HEK293 (cell line): Measurements from ENCODE around the gene DHX16.

Source experiments
- CTCF ChIA-PET: fragments of 350-600 bp; formaldehyde crosslinking; extraction: SDS; loops from one replicate; lab custom pipeline; 2021; ENCODE audit warnings: antibody characterized with exemption; lab: Yijun Ruan, JAX
- POLR2A ChIA-PET: fragments of 300-600 bp; formaldehyde crosslinking; extraction: SDS; loops from one replicate; lab custom pipeline; 2020; ENCODE audit warnings: antibody characterized with exemption, inconsistent platforms; lab: Yijun Ruan, JAX
- H3K27ac ChIP-seq: fragments of 200-500 bp; sonication (Bioruptor generic); 2 replicates; pipeline ENCODE4 v1.5.1; 2014; ENCODE audit warnings: low read depth, low read length, control low read depth, inconsistent platforms; ENCODE audit errors: extremely low read depth
- H3K36me3 ChIP-seq, 2 experiments: fragments of 200-500 bp in 1 of 2; sonication (Bioruptor generic) in 1 of 2; 1 replicate in 1 of 2; 2 replicates in 1 of 2; pipeline ENCODE4 v1.5.1; 2014 to 2017; ENCODE audit warnings: inconsistent platforms in 2 of 2, low read length in 2 of 2; ENCODE audit not compliant: control insufficient read depth in 2 of 2, insufficient read depth in 1 of 2
- H3K4me1 ChIP-seq: fragments of 200-500 bp; sonication (Bioruptor generic); 2 replicates; pipeline ENCODE4 v1.5.1; 2014; ENCODE audit warnings: mild to moderate bottlenecking, low read length, inconsistent platforms; ENCODE audit not compliant: control insufficient read depth, insufficient read depth
- H3K4me3 ChIP-seq: 2 replicates; pipeline ENCODE4 v1.5.1; 2011; ENCODE audit warnings: low read depth, mild to moderate bottlenecking, control low read depth, low read length, moderate library complexity
- H3K9me3 ChIP-seq: fragments of 200-500 bp; sonication (Bioruptor generic); 2 replicates; pipeline ENCODE4 v1.5.1; 2014; ENCODE audit warnings: low read depth, low read length, inconsistent platforms; ENCODE audit not compliant: control insufficient read depth, insufficient read depth
- AEBP2 ChIP-seq: fragments of 450-650 bp; formaldehyde crosslinking; IDR thresholded peaks from 2 replicates; pipeline ENCODE4 v1.5.1; 2016; ENCODE audit warnings: missing biosample characterization, missing genetic modification characterization, borderline replicate concordance
- BCL11A ChIP-seq: fragments of 450-650 bp; formaldehyde crosslinking; IDR thresholded peaks from 2 replicates; pipeline ENCODE4 v1.5.1; 2016; ENCODE audit warnings: low read depth, missing biosample characterization, missing genetic modification characterization
- BCL11B ChIP-seq: fragments of 450-650 bp; formaldehyde crosslinking; IDR thresholded peaks from 2 replicates; pipeline ENCODE4 v1.5.1; 2016; ENCODE audit warnings: low read depth, missing biosample characterization, missing genetic modification characterization
- FEZF1 ChIP-seq: fragments of 450-650 bp; formaldehyde crosslinking; IDR thresholded peaks from 2 replicates; pipeline ENCODE4 v1.5.1; 2016; ENCODE audit warnings: missing biosample characterization, missing genetic modification characterization
- IKZF3 ChIP-seq: fragments of 450-650 bp; IDR thresholded peaks from 2 replicates; pipeline ENCODE4 v1.5.0; 2018; ENCODE audit warnings: missing biosample characterization, mild to moderate bottlenecking, missing genetic modification characterization, moderate library complexity
- PATZ1 ChIP-seq: fragments of 450-650 bp; formaldehyde crosslinking; IDR thresholded peaks from 2 replicates; pipeline ENCODE4 v1.5.1; 2016; ENCODE audit warnings: missing biosample characterization, missing genetic modification characterization
- TRIM28 ChIP-seq: IDR thresholded peaks from 2 replicates; pipeline ENCODE4 v1.6.1; 2011; ENCODE audit warnings: low read length, control low read depth, borderline replicate concordance
- ZBTB11 ChIP-seq: fragments of 450-650 bp; formaldehyde crosslinking; conservative IDR thresholded peaks from 2 replicates; pipeline ENCODE4 v1.5.1; 2016; ENCODE audit warnings: low read depth, missing biosample characterization, missing genetic modification characterization
- ZBTB49 ChIP-seq: fragments of 450-650 bp; formaldehyde crosslinking; IDR thresholded peaks from 2 replicates; pipeline ENCODE4 v1.5.1; 2016; ENCODE audit warnings: missing biosample characterization, missing genetic modification characterization, low read depth
- ZFP69B ChIP-seq: fragments of 450-650 bp; formaldehyde crosslinking; IDR thresholded peaks from 2 replicates; pipeline ENCODE4 v1.5.1; 2016; ENCODE audit warnings: missing biosample characterization, missing genetic modification characterization
- ZNF114 ChIP-seq: fragments of 450-650 bp; formaldehyde crosslinking; IDR thresholded peaks from 2 replicates; pipeline ENCODE4 v1.5.0; 2017; ENCODE audit warnings: missing biosample characterization, missing genetic modification characterization
- ZNF223 ChIP-seq: fragments of 450-650 bp; formaldehyde crosslinking; IDR thresholded peaks from 2 replicates; pipeline ENCODE4 v1.5.1; 2016; ENCODE audit warnings: missing biosample characterization, missing genetic modification characterization
- ZNF266 ChIP-seq: fragments of 450-650 bp; formaldehyde crosslinking; IDR thresholded peaks from 2 replicates; pipeline ENCODE4 v1.5.1; 2016; ENCODE audit warnings: missing biosample characterization, missing genetic modification characterization, low read depth
- ZNF302 ChIP-seq: fragments of 450-650 bp; formaldehyde crosslinking; IDR thresholded peaks from 2 replicates; pipeline ENCODE4 v1.5.1; 2016; ENCODE audit warnings: missing biosample characterization, missing genetic modification characterization, low read depth
- ZNF37A ChIP-seq: fragments of 450-650 bp; IDR thresholded peaks from 2 replicates; pipeline ENCODE4 v1.5.1; 2018; ENCODE audit warnings: missing biosample characterization, missing genetic modification characterization
- ZNF391 ChIP-seq: fragments of 450-650 bp; formaldehyde crosslinking; IDR thresholded peaks from 2 replicates; pipeline ENCODE4 v1.5.1; 2016; ENCODE audit warnings: low read depth, missing biosample characterization, missing genetic modification characterization, borderline replicate concordance
- ZNF488 ChIP-seq: fragments of 450-650 bp; formaldehyde crosslinking; IDR thresholded peaks from 2 replicates; pipeline ENCODE4 v1.5.1; 2016; ENCODE audit warnings: missing biosample characterization, missing genetic modification characterization
- ZNF555 ChIP-seq: fragments of 450-650 bp; formaldehyde crosslinking; conservative IDR thresholded peaks from 2 replicates; pipeline ENCODE4 v1.5.1; 2017; ENCODE audit warnings: missing biosample characterization, mild to moderate bottlenecking, missing genetic modification characterization, inconsistent platforms
- ZNF560 ChIP-seq: fragments of 450-650 bp; formaldehyde crosslinking; IDR thresholded peaks from 2 replicates; pipeline ENCODE4 v1.5.1; 2017; ENCODE audit warnings: missing biosample characterization, missing genetic modification characterization, borderline replicate concordance
- ZNF580 ChIP-seq: fragments of 450-650 bp; formaldehyde crosslinking; IDR thresholded peaks from 2 replicates; pipeline ENCODE4 v1.5.1; 2016; ENCODE audit warnings: missing biosample characterization, missing genetic modification characterization
- ZNF76 ChIP-seq: fragments of 450-650 bp; formaldehyde crosslinking; IDR thresholded peaks from 2 replicates; pipeline ENCODE4; 2016; ENCODE audit warnings: low read depth, missing biosample characterization, missing genetic modification characterization, borderline replicate concordance
- ZNF791 ChIP-seq: fragments of 450-650 bp; formaldehyde crosslinking; IDR thresholded peaks from 2 replicates; pipeline ENCODE4 v1.5.1; 2016; ENCODE audit warnings: missing biosample characterization, missing genetic modification characterization

The DHX16 gene

GRCh38 chr6:30705620-30706019, 32.8 kb upstream of the DHX16 start (continued):
- TF ChIP-seq ZBTB11 (tag by site-specific recombination) (no peak), ZNF266 (tag by site-specific recombination) (no peak), ZBTB49 (no peak), IKZF3 (tag by site-specific recombination) (no peak), ZNF580 (tag by site-specific recombination) (no peak), ZNF560 (tag by site-specific recombination) (no peak), ZNF302 (tag by site-specific recombination) (no peak), BCL11A (tag by site-specific recombination) (no peak), ZNF791 (tag by site-specific recombination) (no peak)

GRCh38 chr6:30703821-30704220, 31.0 kb upstream of the DHX16 start:
- ChIA-PET CTCF (interaction anchor here (0.6 to 1.9 kb wide), 6 partner anchors 9 to 103 kb away, joined by 3 to 9 read pairs (median 5); partner anchors contain the start of gene NRM), POLR2A (interaction anchor here (1.1 to 3.3 kb wide), 8 partner anchors 9 to 25 kb away, joined by 3 to 18 read pairs (median 4); partner anchors contain the start of genes MDC1, NRM and TUBB)
- Histone ChIP-seq H3K9me3 (no peaks in the 10 kb centered on the region), H3K27ac (no peak overlapping the region), H3K4me3 (no peak overlapping the region), H3K36me3 (peaks cover 48 to 84% of the 10 kb centered on the region in 2 experiments), H3K4me1 (peaks cover 17% of the 10 kb centered on the region)
- TF ChIP-seq AEBP2 (no peak), ZNF488 (tag by site-specific recombination) (no peak), ZFP69B (tag by site-specific recombination) (no peak), FEZF1 (tag by site-specific recombination) (no peak), ZNF223 (tag by site-specific recombination) (no peak), BCL11B (tag by site-specific recombination) (no peak), ZNF555 (tag by site-specific recombination) (no peak), ZNF37A (tag by site-specific recombination) (no peak), ZNF114 (no peak), ZNF76 (tag by site-specific recombination) (no peak), PATZ1 (tag by site-specific recombination) (no peak), TRIM28 (no peak), ZBTB49 (no peak), ZNF391 (no peak)
